Measurements from ENCODE around the gene MED9.

DNA sequence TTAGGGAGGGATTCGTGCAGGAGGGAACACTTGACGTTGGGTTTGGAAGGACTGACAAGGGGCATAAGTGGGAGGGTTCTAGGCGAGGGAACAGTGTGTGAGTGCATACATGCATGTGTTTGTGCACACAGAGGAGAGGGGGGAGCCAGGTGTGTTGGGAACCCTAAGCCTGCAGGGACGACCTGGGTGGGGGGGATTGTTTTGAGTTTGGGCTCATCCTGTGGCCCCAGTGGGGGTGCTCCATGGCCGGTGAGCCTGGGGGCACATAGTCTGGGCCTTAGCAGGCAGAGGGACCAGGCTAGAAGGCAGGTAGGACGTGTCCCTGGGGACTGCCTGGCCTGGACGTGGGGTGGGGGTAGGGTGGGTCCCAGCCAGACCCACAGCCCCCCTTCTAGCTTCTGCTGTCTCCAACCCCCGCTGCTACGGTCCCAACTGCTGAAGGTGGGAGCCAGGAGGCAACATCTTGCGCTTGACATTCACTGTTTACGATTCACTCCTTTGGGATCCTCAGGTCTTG, 31.3 kb downstream of the MED9 start:
- TF ChIP-seq EZH2phosphoT487 (IDR thresholded peaks at IDR 0.05; ENCODE audit: borderline replicate concordance, low read length) = no peak
- TF ChIP-seq, protein P1, sequence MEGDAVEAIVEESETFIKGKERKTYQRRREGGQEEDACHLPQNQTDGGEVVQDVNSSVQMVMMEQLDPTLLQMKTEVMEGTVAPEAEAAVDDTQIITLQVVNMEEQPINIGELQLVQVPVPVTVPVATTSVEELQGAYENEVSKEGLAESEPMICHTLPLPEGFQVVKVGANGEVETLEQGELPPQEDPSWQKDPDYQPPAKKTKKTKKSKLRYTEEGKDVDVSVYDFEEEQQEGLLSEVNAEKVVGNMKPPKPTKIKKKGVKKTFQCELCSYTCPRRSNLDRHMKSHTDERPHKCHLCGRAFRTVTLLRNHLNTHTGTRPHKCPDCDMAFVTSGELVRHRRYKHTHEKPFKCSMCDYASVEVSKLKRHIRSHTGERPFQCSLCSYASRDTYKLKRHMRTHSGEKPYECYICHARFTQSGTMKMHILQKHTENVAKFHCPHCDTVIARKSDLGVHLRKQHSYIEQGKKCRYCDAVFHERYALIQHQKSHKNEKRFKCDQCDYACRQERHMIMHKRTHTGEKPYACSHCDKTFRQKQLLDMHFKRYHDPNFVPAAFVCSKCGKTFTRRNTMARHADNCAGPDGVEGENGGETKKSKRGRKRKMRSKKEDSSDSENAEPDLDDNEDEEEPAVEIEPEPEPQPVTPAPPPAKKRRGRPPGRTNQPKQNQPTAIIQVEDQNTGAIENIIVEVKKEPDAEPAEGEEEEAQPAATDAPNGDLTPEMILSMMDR (IDR thresholded peaks at IDR 0.05; ENCODE audit: low read depth, low read length, poor library complexity, severe bottlenecking) = no peak
